Prostate gland (tissue), 2 donors: Measurements from ENCODE around the gene FGF10. TPM values are rescaled to one million over a fixed set of nuclear protein-coding genes. Genes with fewer than 3 reads are reported as not detected.

Experiments used
- DNase-seq: peaks from one replicate; pipeline ENCODE4 v3.0.0-alpha.2; 2019; ENCODE audit warnings: low spot score
- H3K27ac ChIP-seq, 2 donors: fragments of 200-600 bp; sonication (generic); 2 replicates each; pipeline ENCODE4 v1.5.1; 2017 to 2019
- H3K27me3 ChIP-seq: fragments of 200-600 bp; sonication (generic); replicated peaks from 2 replicates; pipeline ENCODE4 v1.5.1; 2019; ENCODE audit not compliant: insufficient read depth
- H3K36me3 ChIP-seq, 2 donors: fragments of 200-600 bp; sonication (generic); 1 replicate in 1 of 2; 2 replicates in 1 of 2; pipeline versions ENCODE4 v1.5.1 to v1.8.1; 2017 to 2019
- H3K4me1 ChIP-seq: fragments of 200-600 bp; sonication (generic); replicated peaks from 2 replicates; pipeline ENCODE4 v1.5.1; 2019
- H3K4me3 ChIP-seq, 2 donors: fragments of 200-600 bp; sonication (generic); 2 replicates each; pipeline ENCODE4 v1.5.1; 2017 to 2019
- H3K9me3 ChIP-seq: fragments of 200-600 bp; sonication (generic); 2 replicates; pipeline ENCODE4 v1.5.1; 2017
- POLR2A ChIP-seq: fragments of 450-650 bp; IDR thresholded peaks from one replicate; pipeline ENCODE4 v1.6.1; 2016; ENCODE audit warnings: antibody characterized with exemption, mild to moderate bottlenecking
- POLR2AphosphoS5 ChIP-seq: sonication (generic); formaldehyde crosslinking; IDR thresholded peaks from one replicate; pipeline ENCODE4 v1.6.1; 2017; ENCODE audit warnings: antibody characterized with exemption
- WGBS: methylation state at CpG from one replicate; pipeline ENCODE4 v1.1.5; 2018; 5-methylcytosine and 5-hydroxymethylcytosine counted together
- intact Hi-C: fragments of 100-400 bp; cut with DNase I; formaldehyde crosslinking; loops from one replicate; pipeline ENCODE4 v1.14.2; 2022
- total RNA-seq, 2 donors: library from RNA; depleted of rRNA; stranded (reverse); fragments of >200 nt; gene quantifications; one replicate each; pipeline ENCODE4 v1.1.0, GENCODE V29; 2016
- TF ChIP-seq, protein P1 (sequence below), 4 experiments: fragments of 200-600 bp in 2 of 4; fragments of 450-650 bp in 2 of 4; sonication (generic) in 2 of 4; IDR thresholded peaks; 1 replicate in 3 of 4; 2 replicates in 1 of 4; pipeline ENCODE4 v1.5.1; 2016 to 2019; ENCODE audit warnings: antibody characterized with exemption in 4 of 4, mild to moderate bottlenecking in 2 of 4, moderate library complexity in 2 of 4

FGF10 gene
- total RNA-seq, 2 donors from 2014 or later: 3.1 to 6.9 TPM

DNA sequence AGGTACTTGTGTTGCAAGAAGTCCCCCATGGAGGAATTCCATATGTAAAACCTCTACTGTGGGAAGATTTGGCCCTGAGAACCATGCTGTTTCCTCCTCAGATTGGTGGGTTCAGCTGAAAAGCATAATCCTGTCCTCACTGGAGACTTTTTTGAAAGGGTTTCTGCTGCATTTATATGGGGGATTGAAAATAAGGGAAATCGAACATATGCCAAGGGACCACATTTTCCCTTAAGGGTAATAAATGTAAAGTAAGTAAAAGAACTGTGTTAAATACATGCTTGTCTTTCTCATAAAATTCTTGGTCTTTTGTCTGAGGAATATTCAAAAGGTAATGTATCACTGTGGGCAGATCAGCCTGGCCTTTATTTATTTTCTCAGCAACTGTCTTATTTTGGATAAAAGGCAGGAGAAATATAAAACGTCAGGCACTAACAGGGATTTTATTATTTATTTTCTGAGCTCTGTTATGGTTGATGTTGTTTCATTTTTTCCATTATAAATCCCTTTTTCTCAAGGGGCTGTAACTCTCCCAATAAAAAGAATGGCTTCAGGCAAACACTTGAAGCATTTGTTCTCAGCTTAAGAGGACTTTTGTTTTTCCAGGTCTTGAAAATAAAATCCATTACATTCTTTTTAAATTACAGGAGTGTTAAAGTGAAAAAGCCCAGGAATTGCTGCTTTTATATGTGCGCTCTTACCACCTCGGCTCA is 131.4 kb downstream of the FGF10 start:
- H3K27me3 ChIP-seq: no peaks in the 10 kb centered on the region
- 24% methylated on average over 4 of the region's 4 CpGs for WGBS
- H3K9me3 ChIP-seq: no peaks in the 10 kb centered on the region
- intact Hi-C loops: no loop called here
- no peak for DNase-seq
- no peak overlapping the region for H3K27ac ChIP-seq
- no peaks in the 10 kb centered on the region for H3K36me3 ChIP-seq
- H3K4me3 ChIP-seq: no peak overlapping the region
- H3K4me1 ChIP-seq: no peaks in the 10 kb centered on the region
- TF ChIP-seq POLR2A: no peak
- TF ChIP-seq POLR2AphosphoS5: no peak
- TF ChIP-seq, protein P1, sequence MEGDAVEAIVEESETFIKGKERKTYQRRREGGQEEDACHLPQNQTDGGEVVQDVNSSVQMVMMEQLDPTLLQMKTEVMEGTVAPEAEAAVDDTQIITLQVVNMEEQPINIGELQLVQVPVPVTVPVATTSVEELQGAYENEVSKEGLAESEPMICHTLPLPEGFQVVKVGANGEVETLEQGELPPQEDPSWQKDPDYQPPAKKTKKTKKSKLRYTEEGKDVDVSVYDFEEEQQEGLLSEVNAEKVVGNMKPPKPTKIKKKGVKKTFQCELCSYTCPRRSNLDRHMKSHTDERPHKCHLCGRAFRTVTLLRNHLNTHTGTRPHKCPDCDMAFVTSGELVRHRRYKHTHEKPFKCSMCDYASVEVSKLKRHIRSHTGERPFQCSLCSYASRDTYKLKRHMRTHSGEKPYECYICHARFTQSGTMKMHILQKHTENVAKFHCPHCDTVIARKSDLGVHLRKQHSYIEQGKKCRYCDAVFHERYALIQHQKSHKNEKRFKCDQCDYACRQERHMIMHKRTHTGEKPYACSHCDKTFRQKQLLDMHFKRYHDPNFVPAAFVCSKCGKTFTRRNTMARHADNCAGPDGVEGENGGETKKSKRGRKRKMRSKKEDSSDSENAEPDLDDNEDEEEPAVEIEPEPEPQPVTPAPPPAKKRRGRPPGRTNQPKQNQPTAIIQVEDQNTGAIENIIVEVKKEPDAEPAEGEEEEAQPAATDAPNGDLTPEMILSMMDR (IDR thresholded peaks at IDR 0.05): no peak

- intact Hi-C loops: no loop called here
- Histone ChIP-seq H3K4me3 (no peak overlapping the region), H3K27ac (no peak overlapping the region), H3K27me3 (no peaks in the 10 kb centered on the region), H3K4me1 (no peaks in the 10 kb centered on the region), H3K9me3 (no peaks in the 10 kb centered on the region), H3K36me3 (no peaks in the 10 kb centered on the region)
- no peak for DNase-seq
- WGBS: 77% methylated on average over 3 of the region's 3 CpGs
- no peak for TF ChIP-seq POLR2A
- TF ChIP-seq POLR2AphosphoS5: no peak
- TF ChIP-seq, protein P1 (IDR thresholded peaks at IDR 0.05): no peak
These were observed 132.0 kb downstream of the FGF10 start for GRCh38 chr5:44257221-44257620.
